HepG2 (cell line): ENCODE data around the gene CHP1. TPM values are rescaled to one million over a fixed set of nuclear protein-coding genes. Genes with fewer than 3 reads are reported as not detected.
A peak's percentile ranks its signal among the peaks of the same experiment; 100 is the strongest.

Experiments
- ATAD3A ChIP-seq: sonication (generic); formaldehyde crosslinking; IDR thresholded peaks from 2 replicates; pipeline ENCODE4 v1.4.0; 2020; ENCODE audit warnings: missing genetic modification reagents
- CBX1 ChIP-seq: IDR thresholded peaks from one replicate; pipeline ENCODE4 v1.6.1; 2016; ENCODE audit warnings: antibody characterized with exemption, low read depth
- CC2D1A ChIP-seq: sonication (generic); formaldehyde crosslinking; IDR thresholded peaks from 2 replicates; pipeline ENCODE4 v1.8.1; 2023; ENCODE audit warnings: mild to moderate bottlenecking, missing genetic modification reagents
- KMT2A ChIP-seq: sonication (generic); formaldehyde crosslinking; IDR thresholded peaks from 2 replicates; pipeline ENCODE4 v1.4.0; 2020; ENCODE audit warnings: missing genetic modification reagents
- MEIS2 ChIP-seq: sonication (generic); formaldehyde crosslinking; IDR thresholded peaks from 2 replicates; pipeline ENCODE4 v1.9.0; 2021; ENCODE audit warnings: mild to moderate bottlenecking, missing genetic modification reagents
- NCOA2 ChIP-seq: sonication (generic); formaldehyde crosslinking; IDR thresholded peaks from 2 replicates; pipeline ENCODE4 v1.8.0; 2022; ENCODE audit warnings: inconsistent platforms
- NFE2 ChIP-seq: sonication (generic); formaldehyde crosslinking; IDR thresholded peaks from 2 replicates; pipeline ENCODE4 v1.4.0; 2020; ENCODE audit warnings: missing genetic modification reagents
- NR2F6 ChIP-seq, 2 experiments: IDR thresholded peaks; 2 replicates each; pipeline ENCODE4 v1.6.1; 2016; ENCODE audit warnings: antibody characterized with exemption in 1 of 2, mild to moderate bottlenecking in 1 of 2
- PLSCR1 ChIP-seq: sonication (generic); formaldehyde crosslinking; IDR thresholded peaks from 2 replicates; pipeline ENCODE4 v1.5.0; 2020; ENCODE audit warnings: missing genetic modification reagents, mild to moderate bottlenecking, borderline replicate concordance
- POLR2AphosphoS2 ChIP-seq: IDR thresholded peaks from 2 replicates; pipeline ENCODE4 v1.6.1; 2011; ENCODE audit warnings: low read depth, low read length, improper control_type of control experiment
- SIX4 ChIP-seq: sonication (generic); formaldehyde crosslinking; IDR thresholded peaks from 2 replicates; pipeline ENCODE4 v1.4.0; 2020; ENCODE audit warnings: missing genetic modification reagents
- STAT5B ChIP-seq: sonication (generic); formaldehyde crosslinking; IDR thresholded peaks from 2 replicates; pipeline ENCODE4 v1.4.0; 2020; ENCODE audit warnings: missing genetic modification reagents
- SUZ12 ChIP-seq: fragments of 150-350 bp; IDR thresholded peaks from 2 replicates; pipeline ENCODE4 v1.6.1; 2014; ENCODE audit warnings: low read depth, low read length
- ZBTB7B ChIP-seq: sonication (generic); formaldehyde crosslinking; IDR thresholded peaks from 2 replicates; pipeline ENCODE4 v1.4.0; 2020; ENCODE audit warnings: missing genetic modification reagents
- ZFP91 ChIP-seq: sonication (generic); formaldehyde crosslinking; IDR thresholded peaks from 2 replicates; pipeline ENCODE4 v1.9.0; 2022; ENCODE audit warnings: missing genetic modification reagents, mild to moderate bottlenecking, borderline replicate concordance
- ZNF235 ChIP-seq: sonication (generic); formaldehyde crosslinking; IDR thresholded peaks from 2 replicates; pipeline ENCODE4 v1.8.1; 2023; ENCODE audit warnings: mild to moderate bottlenecking, missing genetic modification reagents, borderline replicate concordance
- ZNF530 ChIP-seq: sonication (generic); formaldehyde crosslinking; IDR thresholded peaks from 2 replicates; pipeline ENCODE4 v1.5.0; 2020; ENCODE audit warnings: low read depth, mild to moderate bottlenecking, missing genetic modification reagents
- ZNF850 ChIP-seq: sonication (generic); formaldehyde crosslinking; conservative IDR thresholded peaks from 2 replicates; pipeline ENCODE4 v1.9.0; 2021; ENCODE audit warnings: mild to moderate bottlenecking, missing genetic modification reagents
- ZSCAN20 ChIP-seq: sonication (generic); formaldehyde crosslinking; IDR thresholded peaks from 2 replicates; pipeline ENCODE4 v1.4.0; 2020; ENCODE audit warnings: missing genetic modification reagents, mild to moderate bottlenecking, borderline replicate concordance
- polyA plus RNA-seq, 8 experiments: library from polyadenylated mRNA; depleted of rRNA in 3 of 8; stranded (reverse) in 7 of 8; unstranded in 1 of 8; fragments of >200 nt; fragmentation: Illumina TruSeq in 4 of 8; extraction: Trizol in 4 of 8; gene quantifications; 2 replicates each; pipeline versions ENCODE4 v1.2.1 to v1.2.3, GENCODE V29; 2011 to 2016; ENCODE audit warnings: low read depth in 4 of 8, missing spikeins in 1 of 8, mixed read lengths in 1 of 8; ENCODE audit not compliant: insufficient read depth in 1 of 8
- total RNA-seq, 5 experiments: library from RNA; depleted of rRNA; stranded (reverse); fragments of >200 nt; fragmentation: Illumina TruSeq; extraction: Trizol; gene quantifications; 2 replicates each; pipeline ENCODE4 v1.2.3, GENCODE V29; 2016; ENCODE audit warnings: low read depth in 1 of 5
- TF ChIP-seq, protein P1 (sequence below): sonication (generic); formaldehyde crosslinking; IDR thresholded peaks from 2 replicates; pipeline ENCODE4 v1.9.0; 2021; ENCODE audit warnings: missing genetic modification reagents, mild to moderate bottlenecking, borderline replicate concordance
- TF ChIP-seq, protein P2 (sequence below): sonication (generic); formaldehyde crosslinking; IDR thresholded peaks from 2 replicates; pipeline ENCODE4 v1.5.1; 2020; ENCODE audit warnings: missing genetic modification reagents, mild to moderate bottlenecking, borderline replicate concordance
- TF ChIP-seq, protein P3 (sequence below): sonication (generic); formaldehyde crosslinking; IDR thresholded peaks from 2 replicates; pipeline ENCODE4 v1.4.0; 2020; ENCODE audit warnings: missing genetic modification reagents

The CHP1 gene
- total and polyA plus RNA-seq, 2 of the 13 experiments (the other 11 are each of a cell fraction or from before 2014, with no cell fraction given), result 49.6 to 76.4 TPM

DNA sequence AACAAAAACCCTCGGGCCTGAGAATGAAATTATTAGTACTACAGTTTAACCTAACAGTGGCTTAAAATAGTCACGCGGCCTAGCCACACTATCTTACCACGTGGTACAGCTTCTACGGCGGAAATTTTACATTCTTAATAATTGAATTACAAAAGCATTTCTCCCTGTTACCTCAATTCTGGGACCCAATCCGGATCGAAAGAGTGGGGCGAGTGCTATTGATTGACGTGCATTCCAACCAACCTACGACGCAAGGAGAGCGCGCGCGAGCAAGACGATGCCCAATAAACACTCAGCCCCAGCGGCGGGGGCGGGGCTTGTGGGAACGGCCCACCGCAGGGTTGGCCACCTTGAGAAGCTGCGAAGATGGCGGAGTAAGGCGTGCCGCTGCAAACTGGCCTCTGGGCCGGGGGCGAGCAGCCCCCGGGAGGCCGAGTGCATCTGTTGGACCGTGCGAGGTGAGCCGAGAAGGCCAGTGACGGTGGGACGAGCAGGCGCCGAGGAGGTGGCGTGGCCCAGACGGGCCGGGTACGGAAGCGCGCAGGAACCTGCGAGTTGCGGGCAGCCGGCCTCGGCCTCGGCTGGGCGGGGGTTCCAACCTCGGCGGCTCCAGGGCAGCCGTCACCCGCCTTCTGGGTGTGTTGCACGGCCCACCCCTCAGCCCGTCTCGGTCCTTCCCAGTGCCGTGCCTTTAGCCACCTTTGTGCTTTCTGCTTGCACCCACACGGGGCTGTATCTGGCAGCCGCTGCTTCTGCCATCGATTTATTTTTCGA lies 52.8 kb downstream of the CHP1 start (continued):
- TF ChIP-seq STAT5B (CRISPR knock-in tag), result peak; percentile 49; the same call in 1 of the 2 replicates
- no peak for TF ChIP-seq NR2F6 (IDR thresholded peaks at IDR 0.05)
- TF ChIP-seq NR2F6 (CRISPR knock-in tag; IDR thresholded peaks at IDR 0.05), result no peak
- TF ChIP-seq, protein P1, sequence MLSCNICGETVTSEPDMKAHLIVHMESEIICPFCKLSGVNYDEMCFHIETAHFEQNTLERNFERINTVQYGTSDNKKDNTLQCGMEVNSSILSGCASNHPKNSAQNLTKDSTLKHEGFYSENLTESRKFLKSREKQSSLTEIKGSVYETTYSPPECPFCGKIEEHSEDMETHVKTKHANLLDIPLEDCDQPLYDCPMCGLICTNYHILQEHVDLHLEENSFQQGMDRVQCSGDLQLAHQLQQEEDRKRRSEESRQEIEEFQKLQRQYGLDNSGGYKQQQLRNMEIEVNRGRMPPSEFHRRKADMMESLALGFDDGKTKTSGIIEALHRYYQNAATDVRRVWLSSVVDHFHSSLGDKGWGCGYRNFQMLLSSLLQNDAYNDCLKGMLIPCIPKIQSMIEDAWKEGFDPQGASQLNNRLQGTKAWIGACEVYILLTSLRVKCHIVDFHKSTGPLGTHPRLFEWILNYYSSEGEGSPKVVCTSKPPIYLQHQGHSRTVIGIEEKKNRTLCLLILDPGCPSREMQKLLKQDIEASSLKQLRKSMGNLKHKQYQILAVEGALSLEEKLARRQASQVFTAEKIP (CRISPR knock-in tag), result no peak
- TF ChIP-seq, protein P2, sequence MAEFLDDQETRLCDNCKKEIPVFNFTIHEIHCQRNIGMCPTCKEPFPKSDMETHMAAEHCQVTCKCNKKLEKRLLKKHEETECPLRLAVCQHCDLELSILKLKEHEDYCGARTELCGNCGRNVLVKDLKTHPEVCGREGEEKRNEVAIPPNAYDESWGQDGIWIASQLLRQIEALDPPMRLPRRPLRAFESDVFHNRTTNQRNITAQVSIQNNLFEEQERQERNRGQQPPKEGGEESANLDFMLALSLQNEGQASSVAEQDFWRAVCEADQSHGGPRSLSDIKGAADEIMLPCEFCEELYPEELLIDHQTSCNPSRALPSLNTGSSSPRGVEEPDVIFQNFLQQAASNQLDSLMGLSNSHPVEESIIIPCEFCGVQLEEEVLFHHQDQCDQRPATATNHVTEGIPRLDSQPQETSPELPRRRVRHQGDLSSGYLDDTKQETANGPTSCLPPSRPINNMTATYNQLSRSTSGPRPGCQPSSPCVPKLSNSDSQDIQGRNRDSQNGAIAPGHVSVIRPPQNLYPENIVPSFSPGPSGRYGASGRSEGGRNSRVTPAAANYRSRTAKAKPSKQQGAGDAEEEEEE, result no peak
- TF ChIP-seq ZBTB7B (CRISPR knock-in tag), result peak; percentile 46; the same call in 1 of the 2 replicates
- peak; percentile 66; the same call in 1 of the 2 replicates for TF ChIP-seq ZFP91 (CRISPR knock-in tag)
- peak; percentile 36; the same call in 1 of the 2 replicates for TF ChIP-seq MEIS2
- no peak for TF ChIP-seq CC2D1A (CRISPR knock-in tag)
- TF ChIP-seq, protein P3, sequence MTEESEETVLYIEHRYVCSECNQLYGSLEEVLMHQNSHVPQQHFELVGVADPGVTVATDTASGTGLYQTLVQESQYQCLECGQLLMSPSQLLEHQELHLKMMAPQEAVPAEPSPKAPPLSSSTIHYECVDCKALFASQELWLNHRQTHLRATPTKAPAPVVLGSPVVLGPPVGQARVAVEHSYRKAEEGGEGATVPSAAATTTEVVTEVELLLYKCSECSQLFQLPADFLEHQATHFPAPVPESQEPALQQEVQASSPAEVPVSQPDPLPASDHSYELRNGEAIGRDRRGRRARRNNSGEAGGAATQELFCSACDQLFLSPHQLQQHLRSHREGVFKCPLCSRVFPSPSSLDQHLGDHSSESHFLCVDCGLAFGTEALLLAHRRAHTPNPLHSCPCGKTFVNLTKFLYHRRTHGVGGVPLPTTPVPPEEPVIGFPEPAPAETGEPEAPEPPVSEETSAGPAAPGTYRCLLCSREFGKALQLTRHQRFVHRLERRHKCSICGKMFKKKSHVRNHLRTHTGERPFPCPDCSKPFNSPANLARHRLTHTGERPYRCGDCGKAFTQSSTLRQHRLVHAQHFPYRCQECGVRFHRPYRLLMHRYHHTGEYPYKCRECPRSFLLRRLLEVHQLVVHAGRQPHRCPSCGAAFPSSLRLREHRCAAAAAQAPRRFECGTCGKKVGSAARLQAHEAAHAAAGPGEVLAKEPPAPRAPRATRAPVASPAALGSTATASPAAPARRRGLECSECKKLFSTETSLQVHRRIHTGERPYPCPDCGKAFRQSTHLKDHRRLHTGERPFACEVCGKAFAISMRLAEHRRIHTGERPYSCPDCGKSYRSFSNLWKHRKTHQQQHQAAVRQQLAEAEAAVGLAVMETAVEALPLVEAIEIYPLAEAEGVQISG (CRISPR knock-in tag), result peak; percentile 55
- no peak for TF ChIP-seq ZNF235 (CRISPR knock-in tag)
- no peak for TF ChIP-seq POLR2AphosphoS2
- no peak for TF ChIP-seq NFE2 (CRISPR knock-in tag)
- TF ChIP-seq SIX4, result no peak
- TF ChIP-seq SUZ12, result no peak
- TF ChIP-seq ZNF530 (CRISPR knock-in tag), result no peak
- no peak for TF ChIP-seq PLSCR1 (CRISPR knock-in tag)
- no peak for TF ChIP-seq ATAD3A (CRISPR knock-in tag)
- peak; percentile 86; the same call in 1 of the 2 replicates for TF ChIP-seq KMT2A (CRISPR knock-in tag)
- no peak for TF ChIP-seq ZNF850 (CRISPR knock-in tag)
- no peak for TF ChIP-seq CBX1
- no peak for TF ChIP-seq ZSCAN20 (CRISPR knock-in tag)
- TF ChIP-seq NCOA2, result no peak
